SK-N-SH (cell line): ENCODE results near the gene ACE.

Experiments used
- CTCF ChIP-seq: fragments of 200-600 bp; sonication (generic); IDR thresholded peaks from 2 replicates; pipeline ENCODE4 v1.6.1; 2017; ENCODE audit warnings: antibody characterized with exemption, mild to moderate bottlenecking, moderate library complexity
- EZH2phosphoT487 ChIP-seq: fragments of 200-600 bp; sonication (generic); IDR thresholded peaks from 2 replicates; pipeline ENCODE4 v1.6.1; 2017; ENCODE audit warnings: low read depth, mixed run types, mild to moderate bottlenecking, antibody characterized with exemption, moderate library complexity, borderline replicate concordance
- NFIC ChIP-seq: IDR thresholded peaks from 2 replicates; pipeline ENCODE4 v1.4.0; 2012; ENCODE audit warnings: borderline replicate concordance
- SMC3 ChIP-seq: IDR thresholded peaks from 2 replicates; pipeline ENCODE4 v1.6.1; 2012; ENCODE audit warnings: low read depth, low read length, improper control_type of control experiment
- USF1 ChIP-seq: IDR thresholded peaks from 2 replicates; pipeline ENCODE4 v1.4.0; 2012; ENCODE audit warnings: low read depth, borderline replicate concordance

GRCh38 chr17:63433746-63434591 is 42.9 kb upstream of the ACE start:
- TF ChIP-seq USF1 (peak; percentile 80; the same call in 1 of the 2 replicates), SMC3 (no peak; the same call in 1 of the 2 replicates), CTCF (peak; percentile 25; the same call in 1 of the 2 replicates), NFIC (peak; percentile 96), EZH2phosphoT487 (no peak)
